A549 (cell line): ENCODE measurements around the gene ACTN2. TPM values are rescaled to one million over a fixed set of nuclear protein-coding genes. Genes with fewer than 3 reads are reported as not detected.
A peak's percentile ranks its signal among the peaks of the same experiment; 100 is the strongest.

Source experiments
- ATAC-seq, 2 experiments: fragments of 200-7000 bp in 1 of 2; fragments of >200 bp in 1 of 2; cut with Nextera tagmentation in 1 of 2; cut with Tn5 transposase in 1 of 2; 3 replicates each; pipeline versions ENCODE4 v1.8.0 to v1.9.1; 2018 to 2020; ENCODE audit warnings: mild to moderate bottlenecking in 1 of 2, moderate library complexity in 1 of 2
- CTCF ChIA-PET: fragments of 300-600 bp; sonication (Branson Sonifier 250); formaldehyde crosslinking; extraction: SDS; loops from one replicate; lab custom pipeline; 2021; ENCODE audit warnings: antibody characterized with exemption, inconsistent platforms; lab: Yijun Ruan, JAX
- POLR2A ChIA-PET: fragments of 350-600 bp; formaldehyde crosslinking; extraction: SDS; loops from one replicate; lab custom pipeline; 2021; ENCODE audit warnings: antibody characterized with exemption, inconsistent platforms; lab: Yijun Ruan, JAX
- DNase-seq, 2 experiments: peaks; one replicate each; pipeline versions ENCODE4 v3.0.0 to v3.0.0-alpha.2; 2011 to 2016; ENCODE audit warnings: low read depth in 1 of 2, low spot score in 1 of 2
- FAIRE-seq: peaks from 2 replicates; lab custom pipeline; 2011; peaks lifted over from hg19 to GRCh38; lab: Jason Lieb, UNC
- H3K27ac ChIP-seq, 2 experiments: fragments of >200 bp; sonication (Bioruptor Twin); formaldehyde crosslinking; 3 replicates each; pipeline ENCODE4 v1.5.1; 2016 to 2017
- H3K4me1 ChIP-seq: fragments of >200 bp; sonication (Bioruptor Twin); formaldehyde crosslinking; 3 replicates; pipeline ENCODE4 v1.6.1; 2016
- H3K4me2 ChIP-seq: fragments of >200 bp; sonication (Bioruptor Twin); formaldehyde crosslinking; 3 replicates; pipeline ENCODE4 v1.6.1; 2016
- H3K4me3 ChIP-seq: fragments of >200 bp; sonication (Bioruptor Twin); formaldehyde crosslinking; 3 replicates; pipeline ENCODE4 v1.5.1; 2016
- H3K9me3 ChIP-seq: fragments of >200 bp; sonication (Bioruptor Twin); formaldehyde crosslinking; 3 replicates; pipeline ENCODE4 v1.6.1; 2016
- BHLHE40 ChIP-seq: IDR thresholded peaks from 2 replicates; pipeline ENCODE4 v1.6.1; 2012; ENCODE audit warnings: low read depth, low read length, inconsistent platforms
- CBX8 ChIP-seq: fragments of 200-600 bp; sonication (generic); IDR thresholded peaks from 2 replicates; pipeline ENCODE4 v1.6.1; 2016
- FOSB ChIP-seq: fragments of 250-450 bp; sonication (Bioruptor Pico); IDR thresholded peaks from 2 replicates; pipeline ENCODE4 v1.5.0; 2020; ENCODE audit warnings: mild to moderate bottlenecking, moderate library complexity
- GATA3 ChIP-seq: IDR thresholded peaks from 2 replicates; pipeline ENCODE4 v1.6.1; 2012; ENCODE audit warnings: borderline replicate concordance
- HEYL ChIP-seq: fragments of 250-450 bp; sonication (Bioruptor Pico); IDR thresholded peaks from 2 replicates; pipeline ENCODE4 v1.8.0; 2021; ENCODE audit warnings: mild to moderate bottlenecking, moderate library complexity
- HOXA7 ChIP-seq: fragments of 250-450 bp; sonication (Bioruptor Pico); IDR thresholded peaks from 2 replicates; pipeline ENCODE4 v1.5.0; 2020; ENCODE audit warnings: mild to moderate bottlenecking, moderate library complexity
- HOXB13 ChIP-seq: fragments of 250-450 bp; sonication (Bioruptor Pico); IDR thresholded peaks from 2 replicates; pipeline ENCODE4 v1.5.0; 2020; ENCODE audit warnings: low read depth, mild to moderate bottlenecking, moderate library complexity
- JUNB ChIP-seq: fragments of >200 bp; sonication (Bioruptor Twin); formaldehyde crosslinking; IDR thresholded peaks from 2 replicates; pipeline ENCODE4 v1.6.1; 2016
- MAFK ChIP-seq: fragments of 450-650 bp; IDR thresholded peaks from 2 replicates; pipeline ENCODE4 v1.6.1; 2014; ENCODE audit not compliant: partially characterized antibody
- MAZ ChIP-seq: fragments of 150-350 bp; IDR thresholded peaks from 2 replicates; pipeline ENCODE4 v1.6.1; 2014; ENCODE audit warnings: antibody characterized with exemption, low read depth, low read length, borderline replicate concordance
- MYC ChIP-seq: IDR thresholded peaks from 2 replicates; pipeline ENCODE4 v1.6.1; 2012; ENCODE audit warnings: mild to moderate bottlenecking, inconsistent platforms, low read length, improper control_type of control experiment, borderline replicate concordance
- NPAS2 ChIP-seq: fragments of 250-450 bp; sonication (Bioruptor Pico); IDR thresholded peaks from 2 replicates; pipeline ENCODE4 v1.8.0; 2022; ENCODE audit warnings: mild to moderate bottlenecking, moderate library complexity, borderline replicate concordance
- NR3C1 ChIP-seq: fragments of >200 bp; sonication (Bioruptor Twin); formaldehyde crosslinking; IDR thresholded peaks from 3 replicates; pipeline ENCODE4 v1.6.1; 2017
- POLR2AphosphoS2 ChIP-seq: conservative IDR thresholded peaks from 2 replicates; pipeline ENCODE4 v1.6.1; 2012; ENCODE audit warnings: low read length, improper control_type of control experiment, inconsistent platforms
- RARB ChIP-seq: fragments of 250-450 bp; sonication (Bioruptor Pico); IDR thresholded peaks from 2 replicates; pipeline ENCODE4 v1.8.0; 2021; ENCODE audit warnings: mild to moderate bottlenecking, moderate library complexity
- RNF2 ChIP-seq: fragments of 200-600 bp; sonication (generic); IDR thresholded peaks from 2 replicates; pipeline ENCODE4 v1.6.1; 2016; ENCODE audit warnings: low read depth, mild to moderate bottlenecking, antibody characterized with exemption, moderate library complexity, borderline replicate concordance
- SMC3 ChIP-seq: fragments of >200 bp; sonication (Bioruptor Twin); formaldehyde crosslinking; IDR thresholded peaks from 3 replicates; pipeline ENCODE4 v1.6.1; 2018; ENCODE audit warnings: inconsistent platforms
- SREBF2 ChIP-seq: fragments of 450-650 bp; IDR thresholded peaks from 2 replicates; pipeline ENCODE4 v1.6.1; 2014; ENCODE audit warnings: mild to moderate bottlenecking, moderate library complexity
- TP53 ChIP-seq: fragments of 250-450 bp; sonication (Bioruptor Pico); IDR thresholded peaks from 2 replicates; pipeline ENCODE4 v1.5.0; 2021; ENCODE audit warnings: mild to moderate bottlenecking, moderate library complexity
- ZSCAN20 ChIP-seq: fragments of 250-450 bp; sonication (Bioruptor Pico); IDR thresholded peaks from 2 replicates; pipeline ENCODE4 v1.8.0; 2022; ENCODE audit warnings: mild to moderate bottlenecking, moderate library complexity
- WGBS: methylation state at CpG from one replicate; pipeline ENCODE4 v1.1.6; 2017; ENCODE audit errors: missing lambda C conversion rate; 5-methylcytosine and 5-hydroxymethylcytosine counted together
- polyA plus RNA-seq, 4 experiments: library from polyadenylated mRNA; depleted of rRNA in 3 of 4; stranded (reverse); fragments of >200 nt; fragmentation: RNase III in 1 of 4; extraction: RNeasy Plus Mini Kit Qiagen cat#74134 plus additional on column Dnase treatment in 1 of 4; gene quantifications; 2 replicates in 3 of 4; 3 replicates in 1 of 4; pipeline ENCODE4 v1.2.3, GENCODE V29; 2011 to 2017
- TF ChIP-seq, protein P1 (sequence below): fragments of >200 bp; sonication (Bioruptor Twin); formaldehyde crosslinking; IDR thresholded peaks from 3 replicates; pipeline ENCODE4 v1.5.1; 2016
- TF ChIP-seq, protein P2 (sequence below): IDR thresholded peaks from 2 replicates; pipeline ENCODE4 v1.6.1; 2012
- TF ChIP-seq, protein P3 (sequence below): fragments of 450-650 bp; IDR thresholded peaks from 2 replicates; pipeline ENCODE4 v1.6.1; 2014; ENCODE audit warnings: antibody characterized with exemption
- TF ChIP-seq, protein P4 (sequence below): fragments of >200 bp; sonication (Bioruptor Twin); formaldehyde crosslinking; IDR thresholded peaks from 2 replicates; pipeline ENCODE4 v1.6.1; 2016

ACTN2 gene
- polyA plus RNA-seq, 2 of the 4 experiments (the other 2 are of a cell fraction) = not detected

DNA sequence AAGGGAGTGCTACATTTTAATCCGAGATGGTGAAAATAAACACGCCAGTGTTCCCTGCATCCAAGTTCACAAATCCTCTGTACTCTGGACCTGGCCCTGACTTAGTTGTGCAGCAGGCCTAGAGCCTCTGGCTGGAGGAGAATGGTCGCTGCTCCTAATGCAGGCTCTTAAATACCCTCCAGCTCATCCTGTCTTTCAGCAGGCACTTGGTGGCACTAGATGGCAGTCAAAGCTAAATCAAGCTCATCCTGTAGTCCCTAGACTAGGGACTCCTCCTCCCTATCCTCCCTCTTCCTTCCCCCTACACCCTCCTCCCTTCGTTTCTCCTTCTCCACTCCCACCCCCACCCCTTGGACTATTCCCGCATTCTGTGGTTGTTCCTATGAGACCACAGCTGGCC is 67.2 kb downstream of the ACTN2 start (continued):
- TF ChIP-seq HOXA7 (CRISPR knock-in tag) = no peak
- no peak for TF ChIP-seq SREBF2
- no peak for TF ChIP-seq RARB
- TF ChIP-seq HEYL (CRISPR knock-in tag) = no peak
- TF ChIP-seq, protein P1, sequence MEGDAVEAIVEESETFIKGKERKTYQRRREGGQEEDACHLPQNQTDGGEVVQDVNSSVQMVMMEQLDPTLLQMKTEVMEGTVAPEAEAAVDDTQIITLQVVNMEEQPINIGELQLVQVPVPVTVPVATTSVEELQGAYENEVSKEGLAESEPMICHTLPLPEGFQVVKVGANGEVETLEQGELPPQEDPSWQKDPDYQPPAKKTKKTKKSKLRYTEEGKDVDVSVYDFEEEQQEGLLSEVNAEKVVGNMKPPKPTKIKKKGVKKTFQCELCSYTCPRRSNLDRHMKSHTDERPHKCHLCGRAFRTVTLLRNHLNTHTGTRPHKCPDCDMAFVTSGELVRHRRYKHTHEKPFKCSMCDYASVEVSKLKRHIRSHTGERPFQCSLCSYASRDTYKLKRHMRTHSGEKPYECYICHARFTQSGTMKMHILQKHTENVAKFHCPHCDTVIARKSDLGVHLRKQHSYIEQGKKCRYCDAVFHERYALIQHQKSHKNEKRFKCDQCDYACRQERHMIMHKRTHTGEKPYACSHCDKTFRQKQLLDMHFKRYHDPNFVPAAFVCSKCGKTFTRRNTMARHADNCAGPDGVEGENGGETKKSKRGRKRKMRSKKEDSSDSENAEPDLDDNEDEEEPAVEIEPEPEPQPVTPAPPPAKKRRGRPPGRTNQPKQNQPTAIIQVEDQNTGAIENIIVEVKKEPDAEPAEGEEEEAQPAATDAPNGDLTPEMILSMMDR = peak; percentile 56
- TF ChIP-seq, protein P2, sequence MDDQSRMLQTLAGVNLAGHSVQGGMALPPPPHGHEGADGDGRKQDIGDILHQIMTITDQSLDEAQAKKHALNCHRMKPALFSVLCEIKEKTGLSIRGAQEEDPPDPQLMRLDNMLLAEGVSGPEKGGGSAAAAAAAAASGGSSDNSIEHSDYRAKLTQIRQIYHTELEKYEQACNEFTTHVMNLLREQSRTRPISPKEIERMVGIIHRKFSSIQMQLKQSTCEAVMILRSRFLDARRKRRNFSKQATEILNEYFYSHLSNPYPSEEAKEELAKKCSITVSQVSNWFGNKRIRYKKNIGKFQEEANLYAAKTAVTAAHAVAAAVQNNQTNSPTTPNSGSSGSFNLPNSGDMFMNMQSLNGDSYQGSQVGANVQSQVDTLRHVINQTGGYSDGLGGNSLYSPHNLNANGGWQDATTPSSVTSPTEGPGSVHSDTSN = no peak
- TF ChIP-seq SMC3 = peak; percentile 46; the same call in 2 of the 3 replicates
- TF ChIP-seq NPAS2 (CRISPR knock-in tag) = no peak
- no peak for TF ChIP-seq GATA3
- TF ChIP-seq TP53 (CRISPR knock-in tag) = no peak
- no peak for TF ChIP-seq FOSB (CRISPR knock-in tag)

DNA sequence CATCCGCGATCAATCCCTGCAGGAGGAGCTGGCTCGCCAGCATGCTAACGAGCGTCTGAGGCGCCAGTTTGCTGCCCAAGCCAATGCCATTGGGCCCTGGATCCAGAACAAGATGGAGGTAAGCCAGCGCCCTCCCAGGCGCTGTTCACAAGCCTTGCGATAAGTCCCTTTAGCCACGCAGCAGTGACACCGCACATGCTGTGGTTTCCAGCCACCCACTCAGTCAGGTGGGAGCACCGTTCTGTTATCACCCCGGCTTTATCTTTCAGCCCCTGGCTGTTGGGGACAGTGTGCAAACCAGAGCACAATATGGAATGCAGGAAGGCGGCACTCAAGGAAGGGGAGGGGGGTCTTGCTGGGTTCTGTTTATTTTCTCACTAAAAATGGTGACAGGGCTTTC is 67.7 kb downstream of the ACTN2 start:
- no peak overlapping the region for H3K27ac ChIP-seq
- ChIA-PET POLR2A (no interaction called here), CTCF (interaction anchor here (0.7 to 2.3 kb wide), 6 partner anchors 8 to 808 kb away, joined by 3 to 11 read pairs (median 4); no protein-coding TSS in a partner anchor)
- H3K9me3 ChIP-seq = no peaks in the 10 kb centered on the region
- DNase-seq (no peak), ATAC-seq (peak in 1 of 2 experiments; percentile 15; a peak in 2 of 6 replicates), FAIRE-seq (no peak)
- 84% methylated on average over 14 of the region's 14 CpGs for WGBS
- no peaks in the 10 kb centered on the region for H3K4me1 ChIP-seq
- TF ChIP-seq, protein P3, sequence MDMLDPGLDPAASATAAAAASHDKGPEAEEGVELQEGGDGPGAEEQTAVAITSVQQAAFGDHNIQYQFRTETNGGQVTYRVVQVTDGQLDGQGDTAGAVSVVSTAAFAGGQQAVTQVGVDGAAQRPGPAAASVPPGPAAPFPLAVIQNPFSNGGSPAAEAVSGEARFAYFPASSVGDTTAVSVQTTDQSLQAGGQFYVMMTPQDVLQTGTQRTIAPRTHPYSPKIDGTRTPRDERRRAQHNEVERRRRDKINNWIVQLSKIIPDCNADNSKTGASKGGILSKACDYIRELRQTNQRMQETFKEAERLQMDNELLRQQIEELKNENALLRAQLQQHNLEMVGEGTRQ = no peak
- no peak for TF ChIP-seq RNF2
- TF ChIP-seq, protein P4, sequence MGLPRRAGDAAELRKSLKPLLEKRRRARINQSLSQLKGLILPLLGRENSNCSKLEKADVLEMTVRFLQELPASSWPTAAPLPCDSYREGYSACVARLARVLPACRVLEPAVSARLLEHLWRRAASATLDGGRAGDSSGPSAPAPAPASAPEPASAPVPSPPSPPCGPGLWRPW = no peak
- no peak overlapping the region for H3K4me3 ChIP-seq
- H3K4me2 ChIP-seq = no peak overlapping the region

DNA sequence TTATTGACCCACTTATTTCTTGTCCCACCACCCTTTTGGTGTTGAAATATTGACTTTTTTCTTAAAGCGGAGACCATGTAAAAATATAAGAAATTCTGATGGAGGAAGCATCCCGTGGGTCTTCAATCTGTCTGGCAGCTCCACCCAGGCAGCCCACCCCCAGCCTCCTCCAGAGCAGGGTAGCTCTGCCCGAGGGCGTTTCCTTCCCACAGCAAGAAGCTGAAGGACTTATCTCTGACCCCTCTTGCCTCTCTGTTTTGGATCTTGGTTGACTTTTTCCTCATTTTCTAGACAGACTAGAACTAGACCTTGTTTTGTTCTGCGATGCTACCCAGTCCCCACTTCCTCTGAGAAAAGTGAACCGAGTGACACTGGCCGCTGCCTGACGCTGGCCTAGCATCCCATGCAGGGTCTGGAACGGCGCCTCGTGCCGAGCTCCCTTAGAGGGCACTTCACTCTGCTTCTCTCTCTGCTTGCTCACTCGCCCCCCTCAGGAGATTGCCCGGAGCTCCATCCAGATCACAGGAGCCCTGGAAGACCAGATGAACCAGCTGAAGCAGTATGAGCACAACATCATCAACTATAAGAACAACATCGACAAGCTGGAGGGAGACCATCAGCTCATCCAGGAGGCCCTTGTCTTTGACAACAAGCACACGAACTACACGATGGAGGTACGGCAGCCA is 68.4 kb downstream of the ACTN2 start:
- CTCF ChIA-PET = interaction anchor here (0.9 to 2.3 kb wide), 4 partner anchors 27 to 1052 kb away, joined by 4 to 11 read pairs (median 6); no protein-coding TSS in a partner anchor
- 61% methylated on average over 17 of the region's 18 CpGs for WGBS
- no peak overlapping the region for H3K4me3 ChIP-seq

DNA sequence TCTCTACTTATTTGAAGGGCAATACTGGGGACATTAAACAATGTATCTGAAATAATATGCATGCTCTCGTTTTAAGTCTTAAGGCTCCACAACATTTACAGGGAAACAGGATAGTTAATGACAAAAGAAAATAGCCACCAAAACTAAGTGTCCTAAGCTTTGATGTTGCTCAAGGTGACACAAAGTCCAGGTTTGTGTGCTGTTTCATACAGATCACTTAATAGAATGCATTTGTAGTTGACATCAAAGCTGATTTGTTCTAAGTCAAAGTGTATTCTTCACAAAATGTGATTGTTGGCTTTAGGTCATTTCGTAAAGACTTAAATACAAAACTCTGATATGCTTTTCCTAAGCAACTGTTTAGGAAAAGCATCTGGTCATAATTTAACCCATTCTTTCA is 71.3 kb downstream of the ACTN2 start:
- no peak for TF ChIP-seq ZSCAN20 (CRISPR knock-in tag)
- TF ChIP-seq POLR2AphosphoS2 = no peak
- TF ChIP-seq, protein P3 = no peak
- TF ChIP-seq MYC = no peak
- no peak for TF ChIP-seq HOXB13 (CRISPR knock-in tag)
- no peak for TF ChIP-seq MAFK
- TF ChIP-seq CBX8 = no peak
- TF ChIP-seq, protein P4 = no peak
- TF ChIP-seq BHLHE40 = no peak
- H3K4me3 ChIP-seq = no peak overlapping the region
- no peaks in the 10 kb centered on the region for H3K4me1 ChIP-seq
- no peak overlapping the region for H3K4me2 ChIP-seq
- 32% methylated on average over 2 of the region's 2 CpGs for WGBS
- ATAC-seq = no peak
- no peak overlapping the region for H3K27ac ChIP-seq
- no peaks in the 10 kb centered on the region for H3K9me3 ChIP-seq
- no peak for FAIRE-seq
- DNase-seq = no peak
- ChIA-PET POLR2A (no interaction called here), CTCF (interaction anchor here (0.7 to 3.5 kb wide), 5 partner anchors 10 to 805 kb away, joined by 3 to 18 read pairs (median 4); no protein-coding TSS in a partner anchor)

More for the DNA sequence above, 68.4 kb downstream of the ACTN2 start:
- TF ChIP-seq NR3C1 (no peak), MAZ (no peak), JUNB (no peak), SMC3 (no peak)
- DNase-seq = no peak
- H3K4me1 ChIP-seq = no peaks in the 10 kb centered on the region
- H3K9me3 ChIP-seq = no peaks in the 10 kb centered on the region
- no peak; a peak in 1 of 6 replicates for ATAC-seq
- H3K4me2 ChIP-seq = no peak overlapping the region
- FAIRE-seq = no peak
- H3K27ac ChIP-seq = no peak overlapping the region
- POLR2A ChIA-PET = interaction anchor here (1.2 kb wide), 1 partner anchor 40 kb away, joined by 3 read pairs; the partner anchor contains the start of gene MTR
